SH-SY5Y (cell line): ENCODE results near the gene TJP2.

Experiments used
- GATA2 ChIP-seq: IDR thresholded peaks from 2 replicates; pipeline ENCODE4 v1.6.1; 2011; ENCODE audit warnings: mild to moderate bottlenecking, low read depth, low read length
- GATA3 ChIP-seq: IDR thresholded peaks from 2 replicates; pipeline ENCODE4 v1.6.1; 2011; ENCODE audit warnings: low read depth, mild to moderate bottlenecking, low read length, moderate library complexity

GRCh38 chr9:69180200-69180599 is 6.1 kb downstream of the TJP2 start:
- TF ChIP-seq GATA3 (no peak), GATA2 (no peak)
